NCI-H1694 treated with DMSO at 0.1 percent for 48 hours (cell line): Measurements from ENCODE around the gene RFTN1.

Experiments
- DNase-seq: peaks from one replicate; lab custom pipeline; 2025; lab: John Stamatoyannopoulos, UW

The RFTN1 gene

DNA sequence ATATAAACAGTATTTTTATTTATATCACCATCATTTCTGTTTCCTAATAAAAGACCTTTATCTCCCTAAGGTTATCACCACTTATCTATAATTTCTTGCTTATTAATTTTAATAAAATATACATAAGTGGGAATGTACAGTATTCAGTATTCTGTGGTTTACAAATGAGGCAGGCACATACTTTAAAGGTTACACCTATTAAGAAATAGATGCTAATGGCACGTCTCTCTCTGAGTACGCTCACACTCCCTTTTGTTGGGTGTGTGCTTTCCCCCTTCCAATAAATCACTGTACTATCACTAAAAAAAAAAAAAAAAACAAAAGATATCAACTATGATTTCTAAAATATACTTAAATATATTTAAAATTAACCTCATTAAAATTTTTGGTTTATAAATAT is 239.6 kb downstream of the RFTN1 start:
- DNase-seq, result no peak

GRCh38 chr3:16272588-16272987 is 240.9 kb downstream of the RFTN1 start:
- DNase-seq, result no peak

- DNase-seq, result no peak
Measured at GRCh38 chr3:16270855-16271254, 242.6 kb downstream of the RFTN1 start.

DNA sequence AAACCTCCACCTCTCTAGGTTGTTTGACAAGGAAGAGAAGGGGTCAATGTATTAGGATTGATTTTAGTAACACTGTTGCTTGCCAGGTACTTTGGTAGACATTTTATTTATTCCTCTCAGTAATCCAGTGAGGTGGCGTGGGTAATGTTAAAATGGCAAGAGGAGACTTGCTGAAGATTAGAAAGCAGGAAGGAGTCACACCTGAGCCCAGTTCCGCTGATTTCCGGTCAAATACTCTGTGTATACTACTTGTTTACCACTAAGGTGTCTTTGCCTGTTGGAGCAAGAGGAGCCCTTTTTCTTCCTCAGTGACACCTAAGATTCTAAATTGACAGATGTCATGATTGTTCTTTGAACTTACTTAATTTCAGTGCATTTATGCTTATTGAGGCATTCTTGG is 246.8 kb downstream of the RFTN1 start:
- no peak for DNase-seq
